HG03060 (cell line): ENCODE measurements around the gene C8A.

Experiments used
- ATAC-seq: cut with Tn5 transposase; IDR thresholded peaks from one replicate; pipeline ENCODE4 v1.9.1; 2021; ENCODE audit warnings: low read depth, moderate number of reproducible peaks; ENCODE audit not compliant: unreplicated experiment

C8A gene

GRCh38 chr1:56836359-56836758, 18.2 kb upstream of the C8A start:
- ATAC-seq: no peak

GRCh38 chr1:56837244-56837939, 17.2 kb upstream of the C8A start:
- ATAC-seq: no peak

GRCh38 chr1:56838759-56839158, 15.8 kb upstream of the C8A start:
- no peak for ATAC-seq

- no peak for ATAC-seq
Measured at GRCh38 chr1:56843544-56843943, 11.1 kb upstream of the C8A start.

GRCh38 chr1:56844545-56845136, 10.0 kb upstream of the C8A start:
- no peak for ATAC-seq

GRCh38 chr1:56845343-56845742, 9.3 kb upstream of the C8A start:
- ATAC-seq: no peak

- no peak for ATAC-seq
Measured at GRCh38 chr1:56849750-56850149, 4.8 kb upstream of the C8A start.

- no peak for ATAC-seq
Measured at GRCh38 chr1:56850411-56850810, 4.2 kb upstream of the C8A start.

GRCh38 chr1:56850922-56851321, 3.7 kb upstream of the C8A start:
- no peak for ATAC-seq

- ATAC-seq: no peak
Measured at GRCh38 chr1:56852476-56852875, 2.1 kb upstream of the C8A start.

GRCh38 chr1:56855190-56855589, 593 bp downstream of the C8A start:
- ATAC-seq: no peak

GRCh38 chr1:56856186-56856585, 1.6 kb downstream of the C8A start:
- no peak for ATAC-seq

- ATAC-seq: no peak
Measured at GRCh38 chr1:56859287-56859686, 4.7 kb downstream of the C8A start.

- ATAC-seq: no peak
Measured at GRCh38 chr1:56863265-56863992, 8.8 kb downstream of the C8A start.

- no peak for ATAC-seq
Measured at GRCh38 chr1:56864430-56864829, 9.8 kb downstream of the C8A start.

- no peak for ATAC-seq
Measured at GRCh38 chr1:56866656-56867055, 12.1 kb downstream of the C8A start.

- no peak for ATAC-seq
Measured at GRCh38 chr1:56867491-56867890, 12.9 kb downstream of the C8A start.

- ATAC-seq: no peak
Measured at GRCh38 chr1:56868761-56869160, 14.2 kb downstream of the C8A start.

- ATAC-seq: no peak
Measured at GRCh38 chr1:56872597-56872996, 18.0 kb downstream of the C8A start.

- ATAC-seq: no peak
Measured at GRCh38 chr1:56873213-56873612, 18.6 kb downstream of the C8A start.

GRCh38 chr1:56874689-56875088, 20.1 kb downstream of the C8A start:
- no peak for ATAC-seq

- ATAC-seq: no peak
Measured at GRCh38 chr1:56877973-56878372, 23.4 kb downstream of the C8A start.
